NCI-H1930 (cell line): ENCODE measurements around the gene SPRR2D.
"Not testable (repeated sequence)": the region's sequence is repeated elsewhere in the genome, so short reads cannot be mapped to it uniquely, and the experiment has no call there.

ENCODE experiments used
- DNase-seq, 2 experiments: peaks; one replicate each; lab custom pipeline; 2025; lab: John Stamatoyannopoulos, UW

Gene SPRR2D

GRCh38 chr1:153011235-153011758 lies 29.6 kb downstream of the SPRR2D start:
- DNase-seq, result not testable (repeated sequence)

GRCh38 chr1:153001382-153001781 lies 39.5 kb downstream of the SPRR2D start, which contains the start of gene SPRR3:
Gene SPRR3, plus strand, starts transcription at chr1:153001749. Its CDS starts 1,272 bp downstream, at chr1:153003021.
- no peak for DNase-seq

- DNase-seq, result no peak
Measured at GRCh38 chr1:153000294-153000693, 40.6 kb downstream of the SPRR2D start.

- no peak for DNase-seq
Measured at GRCh38 chr1:152999818-153000217, 41.1 kb downstream of the SPRR2D start.

- no peak for DNase-seq
Measured at GRCh38 chr1:152998476-152998875, 42.4 kb downstream of the SPRR2D start.

- DNase-seq, result no peak
Measured at GRCh38 chr1:152997901-152998300, 43.0 kb downstream of the SPRR2D start.

- DNase-seq, result no peak
Measured at GRCh38 chr1:152996633-152997400, 44.1 kb downstream of the SPRR2D start.

- DNase-seq, result no peak
Measured at GRCh38 chr1:152995842-152996241, 45.1 kb downstream of the SPRR2D start.

- no peak for DNase-seq
Measured at GRCh38 chr1:152993186-152993585, 47.7 kb downstream of the SPRR2D start.
